Neural progenitor cell (in vitro differentiated cells): Measurements from ENCODE around the gene RIC8B. TPM values are rescaled to one million over a fixed set of nuclear protein-coding genes. Genes with fewer than 3 reads are reported as not detected.

Experiments
- DNase-seq: peaks from one replicate; pipeline ENCODE4 v3.0.0-alpha.2; 2016; ENCODE audit warnings: low spot score
- H2AFZ ChIP-seq: fragments of 200-600 bp; sonication (generic); replicated peaks from 2 replicates; pipeline ENCODE4 v1.6.1; 2016; ENCODE audit warnings: antibody characterized with exemption
- H3F3A ChIP-seq: fragments of 200-600 bp; sonication (generic); 2 replicates; pipeline ENCODE4 v1.6.1; 2016; ENCODE audit warnings: antibody characterized with exemption, low read depth
- H3K27ac ChIP-seq: fragments of 200-600 bp; sonication (generic); 2 replicates; pipeline ENCODE4 v1.5.1; 2016; ENCODE audit warnings: mild to moderate bottlenecking
- H3K27me3 ChIP-seq: fragments of 200-600 bp; sonication (generic); 2 replicates; pipeline ENCODE4 v1.6.1; 2016; ENCODE audit warnings: mild to moderate bottlenecking, moderate library complexity
- H3K36me3 ChIP-seq: fragments of 200-600 bp; sonication (generic); 2 replicates; pipeline ENCODE4 v1.5.1; 2016
- H3K4me1 ChIP-seq: fragments of 200-600 bp; sonication (generic); 2 replicates; pipeline ENCODE4 v1.6.1; 2016; ENCODE audit warnings: mixed run types
- H3K4me2 ChIP-seq: fragments of 200-600 bp; sonication (generic); 2 replicates; pipeline ENCODE4 v1.6.1; 2016
- H3K4me3 ChIP-seq: fragments of 200-600 bp; sonication (generic); 2 replicates; pipeline ENCODE4 v1.5.1; 2016
- H3K79me2 ChIP-seq: fragments of 200-600 bp; sonication (generic); 2 replicates; pipeline ENCODE4 v1.6.1; 2016; ENCODE audit warnings: low read depth
- H3K9ac ChIP-seq: fragments of 200-600 bp; sonication (generic); 2 replicates; pipeline ENCODE4 v1.6.1; 2016
- H3K9me3 ChIP-seq: fragments of 200-600 bp; sonication (generic); 2 replicates; pipeline ENCODE4 v1.5.1; 2016; ENCODE audit warnings: low read depth
- H4K20me1 ChIP-seq: fragments of 200-600 bp; sonication (generic); 2 replicates; pipeline ENCODE4 v1.6.1; 2016; ENCODE audit warnings: low read depth
- H3K27ac Mint-ChIP-seq: 3 replicates; pipeline ENCODE4 v1.8.0; 2021; ENCODE audit warnings: mixed read lengths
- H3K27me3 Mint-ChIP-seq: 2 replicates; pipeline ENCODE4 v1.8.0; 2022; ENCODE audit warnings: low read depth, mild to moderate bottlenecking, inconsistent platforms, moderate library complexity, mixed read lengths; ENCODE audit not compliant: insufficient read depth
- H3K36me3 Mint-ChIP-seq: 3 replicates; pipeline ENCODE4 v1.8.0; 2021; ENCODE audit warnings: mixed read lengths
- H3K4me1 Mint-ChIP-seq: 3 replicates; pipeline ENCODE4 v1.8.0; 2021; ENCODE audit warnings: mixed read lengths
- H3K4me3 Mint-ChIP-seq: 3 replicates; pipeline ENCODE4 v1.8.0; 2021; ENCODE audit warnings: mild to moderate bottlenecking, moderate library complexity, mixed read lengths
- H3K9me3 Mint-ChIP-seq: 3 replicates; pipeline ENCODE4 v1.8.0; 2020; ENCODE audit warnings: mixed read lengths
- EZH2 ChIP-seq: fragments of 200-600 bp; sonication (generic); IDR thresholded peaks from 2 replicates; pipeline ENCODE4 v1.6.1; 2017; ENCODE audit warnings: antibody characterized with exemption, mild to moderate bottlenecking, moderate library complexity
- EZH2phosphoT487 ChIP-seq: fragments of 200-600 bp; sonication (generic); IDR thresholded peaks from 2 replicates; pipeline ENCODE4 v1.6.1; 2017; ENCODE audit warnings: antibody characterized with exemption
- total RNA-seq: library from RNA; depleted of rRNA; stranded (reverse); fragments of >200 nt; gene quantifications from 2 replicates; pipeline ENCODE4 v1.2.3, GENCODE V29; 2015; ENCODE audit warnings: low replicate concordance
- TF ChIP-seq, protein P1 (sequence below): fragments of 200-600 bp; sonication (generic); IDR thresholded peaks from 2 replicates; pipeline ENCODE4 v1.5.1; 2017; ENCODE audit warnings: antibody characterized with exemption, mild to moderate bottlenecking

Gene RIC8B
- total RNA-seq, 1 donor from 2014 or later = 33.2 TPM

DNA sequence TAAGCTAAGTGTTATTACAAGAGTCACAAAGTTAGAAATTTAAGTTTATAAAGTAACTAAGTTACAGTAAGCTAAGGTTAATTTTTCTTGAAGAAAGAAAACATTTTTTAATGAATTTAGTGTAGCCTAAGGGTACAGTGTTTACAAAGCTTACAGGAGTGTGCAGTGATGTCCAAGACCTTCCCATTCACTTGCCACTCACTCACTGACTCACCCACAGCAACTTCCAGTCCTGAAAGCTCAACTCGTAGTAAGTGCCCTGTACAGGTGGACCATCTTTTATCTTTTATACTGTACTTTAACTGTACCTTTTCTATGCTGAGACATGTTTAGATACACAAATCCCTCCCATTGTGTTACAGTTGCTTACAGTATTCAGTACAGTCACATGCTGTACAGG, 120.3 kb downstream of the RIC8B start:
- no peaks in the 10 kb centered on the region for H4K20me1 ChIP-seq
- no peak for TF ChIP-seq EZH2phosphoT487
- TF ChIP-seq, protein P1, sequence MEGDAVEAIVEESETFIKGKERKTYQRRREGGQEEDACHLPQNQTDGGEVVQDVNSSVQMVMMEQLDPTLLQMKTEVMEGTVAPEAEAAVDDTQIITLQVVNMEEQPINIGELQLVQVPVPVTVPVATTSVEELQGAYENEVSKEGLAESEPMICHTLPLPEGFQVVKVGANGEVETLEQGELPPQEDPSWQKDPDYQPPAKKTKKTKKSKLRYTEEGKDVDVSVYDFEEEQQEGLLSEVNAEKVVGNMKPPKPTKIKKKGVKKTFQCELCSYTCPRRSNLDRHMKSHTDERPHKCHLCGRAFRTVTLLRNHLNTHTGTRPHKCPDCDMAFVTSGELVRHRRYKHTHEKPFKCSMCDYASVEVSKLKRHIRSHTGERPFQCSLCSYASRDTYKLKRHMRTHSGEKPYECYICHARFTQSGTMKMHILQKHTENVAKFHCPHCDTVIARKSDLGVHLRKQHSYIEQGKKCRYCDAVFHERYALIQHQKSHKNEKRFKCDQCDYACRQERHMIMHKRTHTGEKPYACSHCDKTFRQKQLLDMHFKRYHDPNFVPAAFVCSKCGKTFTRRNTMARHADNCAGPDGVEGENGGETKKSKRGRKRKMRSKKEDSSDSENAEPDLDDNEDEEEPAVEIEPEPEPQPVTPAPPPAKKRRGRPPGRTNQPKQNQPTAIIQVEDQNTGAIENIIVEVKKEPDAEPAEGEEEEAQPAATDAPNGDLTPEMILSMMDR = no peak
- TF ChIP-seq EZH2 = no peak
- no peaks in the 10 kb centered on the region for H3K9me3 Mint-ChIP-seq
- peaks cover 4% of the 10 kb centered on the region for H3K27me3 Mint-ChIP-seq
- H3K4me1 Mint-ChIP-seq = peaks cover 38% of the 10 kb centered on the region
- no peaks in the 10 kb centered on the region for H3K36me3 ChIP-seq
- peaks cover 3% of the 10 kb centered on the region for H3F3A ChIP-seq
- peaks cover 2% of the 10 kb centered on the region for H3K36me3 Mint-ChIP-seq
- H3K4me3 ChIP-seq = no peak overlapping the region
- no peak overlapping the region for H3K27ac Mint-ChIP-seq
- peaks cover 13% of the 10 kb centered on the region for H3K4me1 ChIP-seq
- H3K9me3 ChIP-seq = no peaks in the 10 kb centered on the region
- no peak overlapping the region for H3K4me3 Mint-ChIP-seq
- no peaks in the 10 kb centered on the region for H3K27me3 ChIP-seq
- H3K79me2 ChIP-seq = no peaks in the 10 kb centered on the region
- no peak overlapping the region for H3K27ac ChIP-seq
- no peak overlapping the region for H2AFZ ChIP-seq
- H3K4me2 ChIP-seq = no peak overlapping the region
- no peak for DNase-seq
- H3K9ac ChIP-seq = no peak overlapping the region

DNA sequence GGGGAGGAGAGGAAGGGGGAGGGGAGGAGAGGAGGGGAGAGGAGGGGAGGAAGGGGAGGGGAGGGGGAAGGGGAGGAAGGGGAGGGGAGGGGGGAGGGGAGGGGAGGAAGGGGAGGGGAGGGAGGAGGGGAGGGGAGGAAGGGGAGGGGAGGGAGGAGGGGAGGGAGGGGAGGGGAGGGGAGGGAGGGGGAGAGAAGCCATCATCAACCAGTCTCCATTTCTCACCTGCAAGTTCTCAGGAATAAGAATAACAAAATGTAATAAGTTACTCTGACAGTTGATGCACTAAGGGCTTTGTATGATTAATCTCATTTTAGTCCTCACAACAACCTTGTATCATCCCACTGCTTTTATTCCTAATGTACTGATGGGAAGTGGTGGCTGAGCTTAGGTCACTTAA, 122.1 kb downstream of the RIC8B start:
- Mint-ChIP-seq H3K9me3 (no peaks in the 10 kb centered on the region), H3K27ac (no peak overlapping the region), H3K4me1 (peaks cover 48% of the 10 kb centered on the region), H3K36me3 (no peaks in the 10 kb centered on the region), H3K4me3 (no peak overlapping the region), H3K27me3 (peaks cover 8% of the 10 kb centered on the region)
- TF ChIP-seq, protein P1 = no peak
- TF ChIP-seq EZH2 = no peak
- no peak overlapping the region for H3K27ac ChIP-seq
- no peak for DNase-seq
- H3K4me3 ChIP-seq = no peak overlapping the region
- H3K4me2 ChIP-seq = no peak overlapping the region
- no peaks in the 10 kb centered on the region for H3K79me2 ChIP-seq
- H3K36me3 ChIP-seq = no peaks in the 10 kb centered on the region
- H3K9ac ChIP-seq = no peak overlapping the region
- H3K9me3 ChIP-seq = no peaks in the 10 kb centered on the region
- H3K4me1 ChIP-seq = peaks cover 13% of the 10 kb centered on the region
- peaks cover 10% of the 10 kb centered on the region for H3K27me3 ChIP-seq
- H4K20me1 ChIP-seq = no peaks in the 10 kb centered on the region
- H3F3A ChIP-seq = peaks cover 3% of the 10 kb centered on the region
- no peak overlapping the region for H2AFZ ChIP-seq

DNA sequence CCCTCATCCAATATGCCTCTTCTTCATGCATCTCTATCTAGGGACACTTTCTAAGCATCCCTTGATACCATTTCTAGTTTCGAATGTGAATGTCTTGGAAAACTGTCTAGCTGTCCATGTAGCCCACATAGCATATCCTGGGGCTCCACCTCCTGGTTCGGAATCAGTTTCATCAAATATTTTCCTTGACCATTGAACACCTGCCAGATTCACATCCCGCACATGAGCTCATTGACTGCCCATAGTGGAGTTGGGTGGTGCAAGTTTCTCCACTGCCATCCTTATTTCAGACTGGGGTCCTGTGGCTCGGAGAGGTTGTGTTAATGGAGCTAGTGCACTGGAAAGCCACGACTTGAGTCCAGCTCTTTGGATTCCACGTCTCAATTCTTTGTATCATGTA, 122.6 kb downstream of the RIC8B start:
- no peaks in the 10 kb centered on the region for H3K36me3 ChIP-seq
- H3K9me3 ChIP-seq = no peaks in the 10 kb centered on the region
- TF ChIP-seq, protein P1 = no peak
- no peak for TF ChIP-seq EZH2phosphoT487
- TF ChIP-seq EZH2 = no peak
- H3K4me2 ChIP-seq = no peak overlapping the region
- H3K27me3 Mint-ChIP-seq = peaks cover 8% of the 10 kb centered on the region
- no peaks in the 10 kb centered on the region for H3K36me3 Mint-ChIP-seq
- no peak overlapping the region for H3K9ac ChIP-seq
- no peak for DNase-seq
- peaks cover 15% of the 10 kb centered on the region for H3K27me3 ChIP-seq
- H3K4me3 ChIP-seq = no peak overlapping the region
- H2AFZ ChIP-seq = no peak overlapping the region
- no peak overlapping the region for H3K4me3 Mint-ChIP-seq
- peaks cover 49% of the 10 kb centered on the region for H3K4me1 Mint-ChIP-seq
- no peaks in the 10 kb centered on the region for H3K79me2 ChIP-seq
- no peaks in the 10 kb centered on the region for H4K20me1 ChIP-seq
- H3K9me3 Mint-ChIP-seq = no peaks in the 10 kb centered on the region
- peak overlapping the region; percentile 37 for H3K27ac Mint-ChIP-seq
- H3F3A ChIP-seq = peaks cover 3% of the 10 kb centered on the region
- no peak overlapping the region for H3K27ac ChIP-seq
- peaks cover 13% of the 10 kb centered on the region for H3K4me1 ChIP-seq
